DOHH2 (cell line): ENCODE measurements around the gene PKP4.

Source experiments
- H3F3A ChIP-seq: fragments of 200-600 bp; sonication (generic), shearing (Covaris generic); 2 replicates; pipeline ENCODE4 v1.6.0; 2016; ENCODE audit warnings: antibody characterized with exemption, mild to moderate bottlenecking; ENCODE audit not compliant: control insufficient read depth, insufficient read depth
- H3K27ac ChIP-seq: fragments of 200-600 bp; sonication (generic); 2 replicates; pipeline ENCODE4 v1.5.1; 2014; ENCODE audit warnings: low read depth, mild to moderate bottlenecking, low read length, moderate library complexity
- H3K27me3 ChIP-seq: fragments of 200-600 bp; sonication (generic); 2 replicates; pipeline ENCODE4 v1.6.1; 2014; ENCODE audit warnings: mild to moderate bottlenecking, low read length, mixed read lengths; ENCODE audit not compliant: control insufficient read depth
- H3K36me3 ChIP-seq: fragments of 200-600 bp; sonication (generic); 2 replicates; pipeline ENCODE4 v1.6.1; 2014; ENCODE audit warnings: mild to moderate bottlenecking, low read length, moderate library complexity, mixed read lengths; ENCODE audit not compliant: control insufficient read depth
- H3K4me1 ChIP-seq: fragments of 200-600 bp; sonication (generic); 2 replicates; pipeline ENCODE4 v1.6.1; 2014; ENCODE audit warnings: mild to moderate bottlenecking, low read length, mixed read lengths; ENCODE audit not compliant: control insufficient read depth
- H3K4me2 ChIP-seq: fragments of 200-600 bp; sonication (generic); 2 replicates; pipeline ENCODE4 v1.6.0; 2014; ENCODE audit warnings: mild to moderate bottlenecking, low read length, moderate library complexity
- H3K4me3 ChIP-seq: fragments of 200-600 bp; sonication (generic); 2 replicates; pipeline ENCODE4 v1.5.1; 2014; ENCODE audit warnings: mild to moderate bottlenecking, low read length, mixed read lengths
- H3K79me2 ChIP-seq: fragments of 200-600 bp; sonication (generic); 2 replicates; pipeline ENCODE4 v1.6.1; 2014; ENCODE audit warnings: mild to moderate bottlenecking, low read length, mixed read lengths; ENCODE audit not compliant: control insufficient read depth
- H3K9me2 ChIP-seq: fragments of 200-600 bp; sonication (generic); replicated peaks from 2 replicates; pipeline ENCODE4 v1.6.1; 2014; ENCODE audit warnings: mild to moderate bottlenecking, low read length, mixed read lengths; ENCODE audit not compliant: control insufficient read depth
- H3K9me3 ChIP-seq: fragments of 200-600 bp; sonication (generic); 2 replicates; pipeline ENCODE4 v1.6.1; 2014; ENCODE audit warnings: antibody characterized with exemption, low read length, mixed read lengths; ENCODE audit not compliant: control insufficient read depth, insufficient read depth
- H4K20me1 ChIP-seq: fragments of 200-600 bp; sonication (generic); 2 replicates; pipeline ENCODE4 v1.6.0; 2014; ENCODE audit warnings: low read depth, mild to moderate bottlenecking, antibody characterized with exemption, low read length, moderate library complexity; ENCODE audit not compliant: control insufficient read depth, insufficient read depth
- CTCF ChIP-seq: fragments of 200-600 bp; sonication (generic); IDR thresholded peaks from one replicate; pipeline ENCODE4 v1.5.1; 2014; ENCODE audit warnings: antibody characterized with exemption, mild to moderate bottlenecking, low read depth, low read length; ENCODE audit not compliant: poor library complexity, severe bottlenecking
- EZH2phosphoT487 ChIP-seq: fragments of 200-600 bp; sonication (generic); IDR thresholded peaks from 2 replicates; pipeline ENCODE4 v1.6.1; 2017; ENCODE audit warnings: borderline replicate concordance, mild to moderate bottlenecking, antibody characterized with exemption, low read length, moderate library complexity, mixed read lengths

PKP4 gene

DNA sequence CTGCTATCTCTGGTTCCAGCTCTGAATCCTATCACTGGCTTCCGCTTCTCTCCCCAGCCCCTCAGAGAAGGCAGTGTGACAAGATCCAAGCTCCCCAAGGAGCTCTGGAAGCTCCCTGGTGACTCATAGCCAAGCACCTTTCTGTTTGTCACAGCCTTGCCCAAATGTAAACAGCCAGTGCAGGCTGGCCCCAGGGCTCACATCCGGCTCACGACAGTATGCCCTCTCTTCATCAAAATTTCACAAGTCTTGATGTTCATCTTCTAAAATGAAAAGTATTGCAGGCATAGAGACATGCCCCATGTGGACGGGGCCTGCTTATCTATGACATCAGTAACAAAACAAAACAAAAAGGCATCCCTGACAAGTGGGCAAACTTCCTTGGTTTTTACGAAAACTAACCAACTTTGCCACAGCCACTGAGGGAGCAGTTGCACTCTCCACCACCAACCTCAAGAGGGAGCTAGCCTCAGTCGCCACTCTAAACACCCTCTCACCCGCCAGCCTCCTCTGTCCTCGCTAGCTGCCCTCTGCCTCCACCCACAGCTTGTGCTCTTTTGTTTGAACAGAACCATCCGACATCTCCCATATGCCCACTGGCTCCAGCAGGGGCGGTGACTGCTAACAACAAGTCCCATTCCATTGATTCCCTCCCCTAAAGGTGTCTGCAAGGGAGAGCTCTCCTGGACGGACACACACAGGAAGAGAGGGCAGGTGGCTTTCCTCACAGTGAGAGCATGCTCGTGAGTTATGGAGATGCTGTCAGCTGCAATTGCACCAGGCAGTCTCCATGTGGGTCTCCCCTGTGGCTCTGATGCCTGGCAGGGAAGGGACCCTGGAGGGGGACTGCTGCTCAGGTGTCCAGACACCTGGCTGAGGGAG lies 267.4 kb downstream of the PKP4 start:
- Histone ChIP-seq H3K36me3 (no peaks in the 10 kb centered on the region), H3K4me1 (no peaks in the 10 kb centered on the region), H3K27ac (no peak overlapping the region), H3K4me3 (no peak overlapping the region), H3K4me2 (no peak overlapping the region), H3K79me2 (no peaks in the 10 kb centered on the region), H3F3A (no peaks in the 10 kb centered on the region), H3K27me3 (no peaks in the 10 kb centered on the region), H4K20me1 (no peaks in the 10 kb centered on the region), H3K9me2 (no peaks in the 10 kb centered on the region), H3K9me3 (no peaks in the 10 kb centered on the region)
- TF ChIP-seq CTCF, result peak; percentile 45
- no peak for TF ChIP-seq EZH2phosphoT487

DNA sequence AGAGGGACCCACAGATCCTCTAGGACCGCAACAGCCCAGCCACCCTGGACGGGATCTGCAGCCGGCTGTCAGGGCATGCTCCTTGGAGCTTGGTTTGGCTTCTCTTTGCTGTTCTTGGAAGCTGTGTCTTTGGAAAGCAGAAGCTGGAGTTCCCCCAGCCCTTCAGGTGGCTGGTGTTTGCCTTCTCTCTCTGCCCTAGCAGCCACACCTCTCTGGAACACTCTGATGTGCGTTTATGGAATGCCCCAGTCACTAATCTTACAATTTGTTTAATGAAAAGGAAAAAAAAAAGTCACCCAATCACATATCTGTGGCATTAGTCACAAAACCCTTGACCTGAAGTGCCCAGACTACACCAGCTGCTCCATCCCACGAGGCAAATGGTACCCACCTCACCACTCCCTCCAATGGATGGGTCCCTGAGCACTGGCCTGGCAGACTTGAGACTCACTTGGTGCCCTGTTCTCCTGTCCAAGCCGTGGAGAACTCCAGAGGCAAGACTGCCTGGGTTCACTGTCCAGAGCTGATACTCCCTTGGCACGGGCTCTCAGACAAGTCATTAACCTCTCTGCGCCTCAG lies 268.1 kb downstream of the PKP4 start:
- Histone ChIP-seq H3K9me2 (no peaks in the 10 kb centered on the region), H3K36me3 (no peaks in the 10 kb centered on the region), H3K27ac (no peak overlapping the region), H3F3A (no peaks in the 10 kb centered on the region), H3K9me3 (no peaks in the 10 kb centered on the region), H3K79me2 (no peaks in the 10 kb centered on the region), H3K4me2 (no peak overlapping the region), H4K20me1 (no peaks in the 10 kb centered on the region), H3K4me3 (no peak overlapping the region), H3K27me3 (no peaks in the 10 kb centered on the region), H3K4me1 (no peaks in the 10 kb centered on the region)
- TF ChIP-seq CTCF, result no peak
- no peak for TF ChIP-seq EZH2phosphoT487

DNA sequence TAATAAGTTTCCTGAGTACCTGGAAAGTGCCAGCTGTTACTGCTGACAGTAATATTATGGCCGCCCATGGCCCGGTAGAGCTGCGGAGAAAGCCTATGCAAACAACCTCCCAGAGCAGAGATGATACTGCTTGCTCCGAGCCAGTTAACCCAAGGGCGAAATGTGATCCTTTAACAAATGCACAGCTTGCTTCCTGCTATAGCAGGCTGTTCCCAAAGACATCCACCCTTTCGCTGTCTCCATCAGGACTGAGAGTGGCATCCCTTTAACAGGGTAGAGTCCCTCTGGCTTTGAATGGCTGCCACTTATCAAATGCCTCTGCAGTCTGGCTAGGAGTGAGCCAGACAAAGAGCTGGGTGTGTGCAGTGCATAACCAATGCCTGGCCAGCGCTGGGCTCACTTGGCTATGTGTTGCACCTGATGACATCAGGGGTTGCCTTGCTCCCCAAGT lies 268.7 kb downstream of the PKP4 start:
- Histone ChIP-seq H3K9me3 (no peaks in the 10 kb centered on the region), H3K4me1 (no peaks in the 10 kb centered on the region), H3K79me2 (no peaks in the 10 kb centered on the region), H3K4me3 (no peak overlapping the region), H3K36me3 (no peaks in the 10 kb centered on the region), H4K20me1 (no peaks in the 10 kb centered on the region), H3F3A (no peaks in the 10 kb centered on the region), H3K4me2 (no peak overlapping the region), H3K27me3 (no peaks in the 10 kb centered on the region), H3K27ac (no peak overlapping the region), H3K9me2 (no peaks in the 10 kb centered on the region)
- TF ChIP-seq CTCF, result no peak
- TF ChIP-seq EZH2phosphoT487, result no peak
